SHP77 treated with DMSO at 0.1 percent for 48 hours (cell line): Measurements from ENCODE around the gene ABTB2.
"Not testable (repeated sequence)": the region's sequence is repeated elsewhere in the genome, so short reads cannot be mapped to it uniquely, and the experiment has no call there.

Experiments used
- DNase-seq: peaks from one replicate; lab custom pipeline; 2025; lab: John Stamatoyannopoulos, UW

The ABTB2 gene

DNA sequence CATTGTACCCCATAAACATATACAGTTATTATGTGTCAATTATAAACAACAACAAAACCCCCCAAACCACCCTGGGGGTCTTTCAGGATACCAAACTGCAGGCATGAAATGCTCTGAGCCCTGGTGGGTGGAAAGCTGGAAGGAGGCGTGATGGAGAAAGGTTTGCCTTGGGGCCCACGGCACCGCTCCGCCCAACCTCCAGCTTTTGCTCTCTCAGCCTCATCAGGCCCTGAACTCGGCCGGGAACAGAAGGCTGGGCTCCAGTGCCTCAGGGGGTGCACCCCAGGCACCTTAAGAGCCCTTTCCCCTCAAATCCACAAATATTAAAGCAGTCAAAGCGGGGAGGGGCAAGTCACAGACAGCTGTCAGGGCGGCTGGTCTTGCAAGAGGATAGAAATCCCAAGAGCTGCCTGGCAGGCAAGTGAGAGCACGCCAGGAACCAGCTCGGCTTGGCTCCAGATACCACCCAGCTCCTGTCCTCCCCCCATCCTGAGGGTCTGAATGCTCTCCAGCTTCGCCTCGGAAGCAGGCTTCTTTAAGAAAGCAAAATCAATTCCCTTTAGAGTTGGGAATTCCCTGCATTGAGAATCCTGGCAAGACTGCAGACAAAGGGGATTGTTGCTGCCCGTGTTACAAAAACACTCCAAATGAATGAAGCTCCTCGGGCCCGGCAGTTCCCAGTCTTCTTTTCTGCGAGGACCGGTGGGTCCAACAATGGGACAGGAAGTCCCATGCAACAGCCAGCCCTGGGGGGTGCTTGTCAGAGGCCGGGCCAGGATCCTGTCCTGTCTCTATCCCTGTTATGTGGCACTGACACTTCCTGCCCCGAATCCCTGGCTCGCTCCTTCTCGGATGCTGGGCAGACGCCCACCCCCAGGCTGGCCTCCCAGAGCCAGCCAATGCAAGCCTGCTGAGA, 171.6 kb downstream of the ABTB2 start:
- no peak for DNase-seq

DNA sequence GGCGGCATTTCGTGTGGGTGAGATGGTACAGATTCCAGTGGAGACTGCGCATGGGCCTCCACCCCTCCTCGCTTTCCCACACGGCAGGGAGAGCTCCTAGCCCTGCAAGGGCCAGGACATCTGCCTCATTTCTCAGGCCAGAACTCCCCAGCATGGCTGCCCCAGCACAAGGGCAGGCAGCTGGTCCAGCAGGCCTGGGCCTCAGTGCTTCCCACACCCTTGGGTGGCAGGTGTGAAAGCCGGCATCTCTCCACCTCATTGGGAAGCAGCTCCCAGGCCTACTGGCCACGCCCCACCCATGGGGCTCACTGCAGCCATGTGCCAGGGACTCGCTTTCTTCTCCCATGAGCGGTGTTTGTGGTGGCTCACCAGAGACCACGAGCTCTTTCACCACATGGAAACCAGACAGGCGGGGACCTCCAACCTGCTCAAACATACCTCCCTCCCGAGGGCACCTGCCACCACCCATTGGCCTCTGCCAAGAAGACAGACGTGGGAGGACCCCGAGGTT, 173.2 kb downstream of the ABTB2 start:
- no peak for DNase-seq

- no peak for DNase-seq
These were observed 173.9 kb downstream of the ABTB2 start for GRCh38 chr11:34183848-34184391.

- no peak for DNase-seq
These were observed 174.7 kb downstream of the ABTB2 start for GRCh38 chr11:34182921-34183685.

GRCh38 chr11:34182425-34182824, 175.4 kb downstream of the ABTB2 start:
- no peak for DNase-seq

DNA sequence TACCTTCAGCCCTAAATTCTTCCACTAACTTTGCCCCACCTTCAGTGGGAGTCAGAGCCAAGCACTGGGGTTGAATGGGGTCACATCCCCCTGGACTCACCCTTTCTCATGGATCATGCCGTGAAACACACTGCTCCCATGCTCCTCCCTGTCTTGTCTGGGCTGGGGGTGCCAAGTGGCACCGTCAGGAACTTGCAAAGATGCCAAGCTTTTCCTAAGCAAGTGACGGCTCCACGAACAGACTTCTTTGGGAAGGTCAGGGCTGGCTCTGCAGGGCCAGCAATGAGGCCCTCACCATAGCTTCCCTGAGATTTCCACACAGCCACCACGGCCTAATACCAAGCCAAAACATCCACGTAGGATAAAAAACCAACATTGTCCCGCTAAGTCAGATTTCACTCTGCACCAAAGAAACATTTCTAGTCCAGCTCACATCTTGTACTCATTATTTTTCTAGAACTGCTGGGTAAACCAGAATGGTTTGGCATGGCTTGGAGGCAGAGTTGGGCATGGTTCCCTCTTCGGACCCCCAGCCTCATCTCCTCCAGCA, 175.9 kb downstream of the ABTB2 start:
- DNase-seq: no peak

DNA sequence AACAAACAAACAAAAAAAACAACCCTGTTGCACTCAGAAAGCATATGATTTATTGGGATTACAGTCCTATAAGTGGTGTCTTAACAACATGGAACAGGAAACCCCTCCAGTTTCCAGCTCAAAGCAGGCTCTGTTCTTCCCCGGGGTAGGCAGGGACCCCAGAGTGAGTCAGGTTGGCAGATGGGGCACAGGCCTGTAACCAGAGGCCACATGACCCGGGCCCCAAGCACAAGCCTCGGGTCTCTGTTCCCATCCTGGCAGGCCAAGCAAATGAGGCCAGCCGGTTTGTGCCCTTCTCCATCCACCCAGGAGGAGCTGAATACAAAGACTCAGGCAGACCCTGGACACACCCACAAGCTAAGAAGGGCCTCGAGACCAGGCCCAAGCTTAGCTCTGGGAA, 176.6 kb downstream of the ABTB2 start:
- no peak for DNase-seq

DNA sequence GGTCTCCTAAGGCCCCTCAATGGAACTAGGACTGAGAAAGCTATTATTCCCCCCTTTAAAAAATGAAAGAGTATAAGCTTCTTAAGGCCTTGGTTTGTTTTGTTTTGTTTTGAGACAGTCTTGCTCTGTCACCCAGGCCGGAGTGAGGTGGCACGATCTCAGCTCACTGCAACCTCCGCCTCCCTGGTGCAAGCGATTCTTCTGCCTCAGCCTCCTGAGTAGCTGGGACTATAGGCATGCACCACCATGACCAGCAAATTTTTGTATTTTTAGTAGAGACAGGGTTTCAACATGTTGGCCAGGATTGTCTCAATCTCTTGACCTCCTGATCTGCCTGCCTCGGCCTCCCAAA, 177.0 kb downstream of the ABTB2 start:
- not testable (repeated sequence) for DNase-seq

DNA sequence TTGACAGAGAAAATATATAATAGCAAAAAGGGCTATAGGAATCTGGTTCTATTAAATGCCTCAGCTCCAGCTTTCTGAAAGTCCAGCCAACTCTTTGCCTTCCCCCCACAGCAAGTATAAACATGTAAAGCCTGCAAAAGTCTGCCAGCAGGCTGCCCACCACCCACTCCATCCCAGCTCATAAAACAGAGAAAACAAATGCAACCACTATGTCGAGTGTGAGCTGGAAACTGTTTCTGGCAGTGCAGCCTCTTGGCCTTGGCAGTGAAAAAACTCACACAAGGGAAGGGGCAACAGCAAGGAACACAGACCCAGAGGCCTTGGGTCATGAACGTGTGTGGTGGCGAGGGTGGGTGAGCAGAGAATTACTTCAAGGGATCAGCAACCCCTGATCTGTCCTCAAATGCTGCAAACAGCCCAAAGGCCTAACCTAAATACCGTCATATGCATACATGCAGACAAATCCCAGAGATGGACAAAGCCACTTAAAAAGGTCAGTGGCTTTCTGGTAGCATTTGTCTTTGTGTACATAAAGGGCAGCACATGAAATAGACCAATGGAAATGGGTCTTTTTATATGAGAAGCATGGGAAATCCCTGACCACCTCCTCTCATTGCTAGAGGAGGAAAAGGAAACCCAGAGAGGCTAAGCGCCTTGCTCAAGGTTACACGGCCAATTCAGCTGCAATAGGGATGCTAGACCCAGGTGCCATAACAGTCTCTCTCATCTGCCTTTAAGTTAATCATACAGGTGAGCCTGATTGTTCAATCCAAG, 177.6 kb downstream of the ABTB2 start:
- no peak for DNase-seq

GRCh38 chr11:34179026-34179675, 178.7 kb downstream of the ABTB2 start:
- DNase-seq: no peak

DNA sequence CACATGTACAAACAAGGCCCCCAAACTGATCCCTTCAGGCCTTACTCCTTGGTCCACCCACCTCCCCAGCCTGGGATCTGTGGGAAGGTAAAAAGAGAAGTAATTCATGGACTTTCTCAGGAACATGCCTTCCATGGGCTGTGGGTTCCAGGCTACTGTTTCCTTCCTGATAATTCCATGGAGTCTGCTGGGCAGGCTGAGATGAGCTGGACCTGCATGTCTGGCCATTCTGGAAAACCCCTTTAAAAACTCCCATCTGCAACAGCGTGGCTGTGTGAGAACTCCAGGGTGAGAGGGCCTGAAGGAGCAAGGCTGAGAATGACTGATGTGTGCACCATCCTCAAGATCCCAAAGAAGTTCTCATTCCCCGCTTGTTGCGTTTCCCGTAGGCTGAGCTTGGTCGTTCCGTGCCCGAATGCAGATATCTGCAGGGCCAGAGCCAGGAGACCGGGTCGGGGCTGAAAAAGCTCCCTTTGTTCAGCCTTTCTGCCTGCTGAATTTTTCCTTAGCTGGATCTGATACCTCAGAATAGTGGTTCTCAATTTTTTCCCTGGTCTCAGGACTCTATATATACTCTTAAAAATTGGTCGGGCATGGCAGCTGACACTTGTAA, 179.5 kb downstream of the ABTB2 start:
- DNase-seq: no peak

DNA sequence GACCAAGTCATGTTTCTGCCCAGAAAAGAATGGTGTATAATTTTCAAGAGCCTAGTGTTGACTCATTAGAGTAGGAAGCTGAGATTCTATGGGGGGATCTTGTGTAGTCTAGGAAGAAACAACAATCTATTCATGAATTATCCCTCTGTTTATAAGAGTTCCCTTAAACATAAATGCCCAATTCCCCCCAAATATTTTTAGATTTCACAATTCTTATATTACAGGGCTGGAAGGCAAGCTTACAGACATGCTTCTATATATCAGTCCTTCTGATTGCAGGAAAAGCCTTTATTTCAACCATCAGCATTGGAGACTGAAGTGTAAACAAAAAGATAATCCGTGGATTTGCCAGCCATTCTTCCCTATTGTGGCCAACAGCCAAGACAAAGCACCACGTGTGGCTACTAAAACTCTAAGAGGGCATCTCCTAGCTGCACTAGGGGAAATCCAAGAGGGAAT, 181.0 kb downstream of the ABTB2 start:
- no peak for DNase-seq

GRCh38 chr11:34175284-34176019, 182.4 kb downstream of the ABTB2 start:
- no peak for DNase-seq

- no peak for DNase-seq
These were observed 183.3 kb downstream of the ABTB2 start for GRCh38 chr11:34174412-34175041.

DNA sequence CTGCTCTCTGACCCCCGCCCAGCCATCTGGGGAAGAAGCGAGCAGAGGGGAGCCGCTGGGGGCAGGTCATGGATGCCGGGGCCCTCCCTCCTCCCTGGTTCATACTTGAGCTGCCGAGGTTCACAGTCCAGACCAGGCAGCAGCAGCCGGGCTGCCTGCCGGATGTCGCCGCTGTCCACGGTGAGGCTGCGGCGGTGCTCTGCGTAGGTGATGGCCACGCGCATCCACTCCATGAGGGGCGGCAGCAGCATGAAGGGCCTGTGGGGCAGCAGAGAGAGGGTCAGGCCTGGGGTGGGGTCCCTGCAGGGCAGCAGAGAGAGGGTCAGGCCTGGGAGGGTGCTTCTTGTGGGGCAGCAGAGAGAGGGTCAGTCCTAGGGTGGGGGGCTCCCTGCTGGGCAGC, 184.8 kb downstream of the ABTB2 start:
- no peak for DNase-seq

DNA sequence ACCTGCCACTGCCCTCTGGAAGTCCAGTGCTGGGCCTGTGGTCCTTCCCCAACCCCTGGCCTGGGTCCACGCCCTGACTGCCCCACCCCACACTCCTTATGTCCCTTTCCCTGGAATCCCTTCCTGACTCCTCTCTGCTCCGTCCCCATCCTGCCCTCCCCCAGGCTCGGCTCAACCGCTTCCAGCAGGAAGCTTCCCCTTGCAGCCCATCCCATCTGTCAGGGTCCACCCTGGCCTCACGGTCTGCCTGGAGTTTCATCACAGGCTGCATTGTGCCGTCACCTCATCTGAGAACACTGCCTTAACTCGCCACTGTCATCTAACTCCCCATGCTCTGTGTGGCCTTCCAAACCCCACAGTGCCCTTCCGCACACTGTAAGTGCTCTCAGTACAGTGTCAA, 188.1 kb downstream of the ABTB2 start:
- no peak for DNase-seq

GRCh38 chr11:34168642-34169420, 189.0 kb downstream of the ABTB2 start:
- no peak for DNase-seq

GRCh38 chr11:34167961-34168360, 189.8 kb downstream of the ABTB2 start:
- DNase-seq: no peak
